Vagina (tissue), 2 donors: ENCODE data around the gene ZIC4.

Experiments used
- POLR2A ChIP-seq, 2 donors: fragments of 450-650 bp; IDR thresholded peaks; one replicate each; pipeline ENCODE4 v1.6.1; 2017; ENCODE audit warnings: antibody characterized with exemption in 2 of 2, mild to moderate bottlenecking in 2 of 2, moderate library complexity in 2 of 2
- TF ChIP-seq, protein P1 (sequence below), 3 experiments: fragments of 450-650 bp in 2 of 3; fragments of 200-600 bp in 1 of 3; sonication (generic) in 1 of 3; IDR thresholded peaks; one replicate each; pipeline ENCODE4 v1.5.1; 2017 to 2019; ENCODE audit warnings: antibody characterized with exemption in 3 of 3, mild to moderate bottlenecking in 2 of 3, moderate library complexity in 2 of 3

- TF ChIP-seq, protein P1, sequence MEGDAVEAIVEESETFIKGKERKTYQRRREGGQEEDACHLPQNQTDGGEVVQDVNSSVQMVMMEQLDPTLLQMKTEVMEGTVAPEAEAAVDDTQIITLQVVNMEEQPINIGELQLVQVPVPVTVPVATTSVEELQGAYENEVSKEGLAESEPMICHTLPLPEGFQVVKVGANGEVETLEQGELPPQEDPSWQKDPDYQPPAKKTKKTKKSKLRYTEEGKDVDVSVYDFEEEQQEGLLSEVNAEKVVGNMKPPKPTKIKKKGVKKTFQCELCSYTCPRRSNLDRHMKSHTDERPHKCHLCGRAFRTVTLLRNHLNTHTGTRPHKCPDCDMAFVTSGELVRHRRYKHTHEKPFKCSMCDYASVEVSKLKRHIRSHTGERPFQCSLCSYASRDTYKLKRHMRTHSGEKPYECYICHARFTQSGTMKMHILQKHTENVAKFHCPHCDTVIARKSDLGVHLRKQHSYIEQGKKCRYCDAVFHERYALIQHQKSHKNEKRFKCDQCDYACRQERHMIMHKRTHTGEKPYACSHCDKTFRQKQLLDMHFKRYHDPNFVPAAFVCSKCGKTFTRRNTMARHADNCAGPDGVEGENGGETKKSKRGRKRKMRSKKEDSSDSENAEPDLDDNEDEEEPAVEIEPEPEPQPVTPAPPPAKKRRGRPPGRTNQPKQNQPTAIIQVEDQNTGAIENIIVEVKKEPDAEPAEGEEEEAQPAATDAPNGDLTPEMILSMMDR (IDR thresholded peaks at IDR 0.05), result no peak
- no peak for TF ChIP-seq POLR2A (IDR thresholded peaks at IDR 0.05)
Observed at GRCh38 chr3:147397155-147397874, 9.0 kb downstream of the ZIC4 start.
